Smooth muscle cell (in vitro differentiated cells): ENCODE results near the gene CABP4. TPM values are rescaled to one million over a fixed set of nuclear protein-coding genes. Genes with fewer than 3 reads are reported as not detected.

Experiments
- DNase-seq: peaks from one replicate; lab custom pipeline; 2025; ENCODE audit not compliant: unreplicated experiment; lab: John Stamatoyannopoulos, UW
- H2AFZ ChIP-seq: fragments of 200-600 bp; sonication (generic); 2 replicates; pipeline ENCODE4 v1.6.0; 2016; ENCODE audit warnings: antibody characterized with exemption, low read depth, mild to moderate bottlenecking
- H3F3A ChIP-seq: fragments of 200-600 bp; sonication (generic); 2 replicates; pipeline ENCODE4 v1.6.0; 2017; ENCODE audit warnings: antibody characterized with exemption, low read depth
- H3K27ac ChIP-seq: fragments of 200-600 bp; sonication (generic); 2 replicates; pipeline ENCODE4 v1.5.1; 2016; ENCODE audit warnings: low read depth, mild to moderate bottlenecking
- H3K27me3 ChIP-seq: fragments of 200-600 bp; sonication (generic); 2 replicates; pipeline ENCODE4 v1.6.1; 2016; ENCODE audit warnings: low read depth, mild to moderate bottlenecking
- H3K36me3 ChIP-seq: fragments of 200-600 bp; sonication (generic); 2 replicates; pipeline ENCODE4 v1.5.1; 2016; ENCODE audit warnings: low read depth
- H3K4me1 ChIP-seq: fragments of 200-600 bp; sonication (generic); 2 replicates; pipeline ENCODE4 v1.5.1; 2016; ENCODE audit warnings: low read depth
- H3K4me2 ChIP-seq: fragments of 200-600 bp; sonication (generic); 2 replicates; pipeline ENCODE4 v1.6.0; 2016; ENCODE audit warnings: mild to moderate bottlenecking
- H3K4me3 ChIP-seq: fragments of 200-600 bp; sonication (generic); 2 replicates; pipeline ENCODE4 v1.5.1; 2016; ENCODE audit warnings: mild to moderate bottlenecking
- H3K79me2 ChIP-seq: fragments of 200-600 bp; sonication (generic); 2 replicates; pipeline ENCODE4 v1.6.0; 2016; ENCODE audit warnings: low read depth, mild to moderate bottlenecking
- H3K9ac ChIP-seq: fragments of 200-600 bp; sonication (generic); 2 replicates; pipeline ENCODE4 v1.6.0; 2016; ENCODE audit warnings: low read depth
- H3K9me3 ChIP-seq: fragments of 200-600 bp; sonication (generic); replicated peaks from 2 replicates; pipeline ENCODE4 v1.5.1; 2016; ENCODE audit warnings: low read depth
- H4K20me1 ChIP-seq: fragments of 200-600 bp; sonication (generic); 2 replicates; pipeline ENCODE4 v1.6.0; 2016; ENCODE audit warnings: low read depth
- CTCF ChIP-seq: fragments of 200-600 bp; sonication (generic); IDR thresholded peaks from 2 replicates; pipeline ENCODE4 v1.5.1; 2017; ENCODE audit warnings: borderline replicate concordance, mild to moderate bottlenecking, antibody characterized with exemption; ENCODE audit not compliant: insufficient read depth, poor library complexity, severe bottlenecking
- WGBS: methylation state at CpG from one replicate; pipeline ENCODE4 v1.1.7; 2016; ENCODE audit warnings: low lambda C conversion rate; 5-methylcytosine and 5-hydroxymethylcytosine counted together
- polyA plus RNA-seq: library from polyadenylated mRNA; unstranded; fragments of >200 nt; fragmentation: Nextera tagmentation; extraction: Ambion mirVana; gene quantifications from 2 replicates; pipeline ENCODE4 v1.2.1, GENCODE V29; 2016
- total RNA-seq: library from RNA; depleted of rRNA; stranded (reverse); fragments of >200 nt; gene quantifications from 2 replicates; pipeline ENCODE4 v1.2.3, GENCODE V29; 2014

The CABP4 gene
- total and polyA plus RNA-seq, 2 experiments from 2014 or later, result not detected

GRCh38 chr11:67428052-67429001 lies 26.8 kb upstream of the CABP4 start, which contains the start of gene RPS6KB2:
Gene RPS6KB2, plus strand, starts transcription at chr11:67428494. Its CDS starts 52 bp downstream, at chr11:67428546.
- peak within 1 kb of the TSS; percentile 80 for H3K4me3 ChIP-seq
- no peaks in the 10 kb centered on the region for H3K36me3 ChIP-seq
- TF ChIP-seq CTCF, result no peak
- H3K4me2 ChIP-seq, result peak within 1 kb of the TSS; percentile 99
- peaks cover 24% of the 10 kb centered on the region for H3K79me2 ChIP-seq
- no peaks in the 10 kb centered on the region for H3K4me1 ChIP-seq
- H3K9me3 ChIP-seq, result no peaks in the 10 kb centered on the region
- peak within 1 kb of the TSS; percentile 94 for H2AFZ ChIP-seq
- no peaks in the 10 kb centered on the region for H4K20me1 ChIP-seq
- WGBS, result 3% methylated on average over 65 of the region's 68 CpGs
- no peaks in the 10 kb centered on the region for H3K27me3 ChIP-seq
- peak; percentile 85 for DNase-seq
- H3K27ac ChIP-seq, result peak within 1 kb of the TSS; percentile 74
- peak within 1 kb of the TSS; percentile 94 for H3K9ac ChIP-seq
- no peaks in the 10 kb centered on the region for H3F3A ChIP-seq

GRCh38 chr11:67429038-67429668 lies 26.0 kb upstream of the CABP4 start:
- Histone ChIP-seq H3K79me2 (peaks cover 24% of the 10 kb centered on the region), H4K20me1 (no peaks in the 10 kb centered on the region), H3K4me2 (peak overlapping the region; percentile 99), H3K4me3 (peak overlapping the region; percentile 80), H2AFZ (no peak overlapping the region), H3K9me3 (no peaks in the 10 kb centered on the region), H3F3A (no peaks in the 10 kb centered on the region), H3K27ac (peak overlapping the region; percentile 74), H3K27me3 (no peaks in the 10 kb centered on the region), H3K4me1 (no peaks in the 10 kb centered on the region), H3K9ac (peak overlapping the region; percentile 94), H3K36me3 (no peaks in the 10 kb centered on the region)
- no peak for TF ChIP-seq CTCF
- WGBS, result 59% methylated on average over 12 of the region's 12 CpGs
- DNase-seq, result no peak

GRCh38 chr11:67429722-67430121 lies 25.4 kb upstream of the CABP4 start:
- Histone ChIP-seq H3K4me1 (no peaks in the 10 kb centered on the region), H3K36me3 (no peaks in the 10 kb centered on the region), H3K4me3 (no peak overlapping the region), H3K27me3 (no peaks in the 10 kb centered on the region), H3K4me2 (no peak overlapping the region), H3F3A (no peaks in the 10 kb centered on the region), H3K79me2 (peaks cover 24% of the 10 kb centered on the region), H2AFZ (no peak overlapping the region), H3K9ac (no peak overlapping the region), H3K27ac (no peak overlapping the region), H4K20me1 (no peaks in the 10 kb centered on the region), H3K9me3 (no peaks in the 10 kb centered on the region)
- TF ChIP-seq CTCF, result no peak
- DNase-seq, result no peak
- 96% methylated on average over 11 of the region's 11 CpGs for WGBS
